Transverse colon (tissue), 4 donors: ENCODE data around the gene ATP6V1F.

Source experiments
- POLR2A ChIP-seq: fragments of 450-650 bp; IDR thresholded peaks from one replicate; pipeline ENCODE4 v1.6.1; 2016; ENCODE audit warnings: antibody characterized with exemption, mild to moderate bottlenecking, moderate library complexity
- POLR2AphosphoS5 ChIP-seq, 3 donors: sonication (generic); formaldehyde crosslinking; IDR thresholded peaks; one replicate each; pipeline ENCODE4 v1.6.1; 2016; ENCODE audit warnings: antibody characterized with exemption in 3 of 3
- TF ChIP-seq, protein P1 (sequence below), 5 experiments: fragments of 200-600 bp in 3 of 5; fragments of 450-650 bp in 2 of 5; sonication (generic) in 3 of 5; IDR thresholded peaks; 1 replicate in 2 of 5; 2 replicates in 3 of 5; pipeline ENCODE4 v1.5.1; 2016 to 2017; ENCODE audit warnings: antibody characterized with exemption in 5 of 5, inconsistent platforms in 3 of 5, mild to moderate bottlenecking in 2 of 5, moderate library complexity in 1 of 5

DNA sequence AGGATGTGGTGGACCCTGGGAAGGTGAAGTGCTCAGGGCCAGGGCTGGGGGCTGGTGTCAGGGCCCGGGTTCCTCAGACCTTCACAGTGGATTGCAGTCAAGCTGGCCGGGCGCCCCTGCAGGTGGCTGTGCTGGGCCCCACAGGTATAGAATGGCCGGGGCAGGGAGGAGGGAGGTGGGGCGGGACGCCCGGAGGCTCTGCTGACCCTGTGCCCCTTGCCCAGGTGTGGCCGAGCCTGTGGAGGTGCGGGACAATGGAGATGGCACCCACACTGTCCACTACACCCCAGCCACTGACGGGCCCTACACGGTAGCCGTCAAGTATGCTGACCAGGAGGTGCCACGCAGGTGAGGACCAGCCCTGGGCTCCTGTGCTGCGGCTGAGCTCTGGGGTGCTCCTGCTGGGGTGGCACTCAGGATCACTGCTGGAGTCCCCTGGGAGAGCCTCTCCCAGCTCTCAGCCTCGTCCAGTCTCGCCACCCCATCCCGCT, 14.9 kb upstream of the ATP6V1F start:
- TF ChIP-seq, protein P1, sequence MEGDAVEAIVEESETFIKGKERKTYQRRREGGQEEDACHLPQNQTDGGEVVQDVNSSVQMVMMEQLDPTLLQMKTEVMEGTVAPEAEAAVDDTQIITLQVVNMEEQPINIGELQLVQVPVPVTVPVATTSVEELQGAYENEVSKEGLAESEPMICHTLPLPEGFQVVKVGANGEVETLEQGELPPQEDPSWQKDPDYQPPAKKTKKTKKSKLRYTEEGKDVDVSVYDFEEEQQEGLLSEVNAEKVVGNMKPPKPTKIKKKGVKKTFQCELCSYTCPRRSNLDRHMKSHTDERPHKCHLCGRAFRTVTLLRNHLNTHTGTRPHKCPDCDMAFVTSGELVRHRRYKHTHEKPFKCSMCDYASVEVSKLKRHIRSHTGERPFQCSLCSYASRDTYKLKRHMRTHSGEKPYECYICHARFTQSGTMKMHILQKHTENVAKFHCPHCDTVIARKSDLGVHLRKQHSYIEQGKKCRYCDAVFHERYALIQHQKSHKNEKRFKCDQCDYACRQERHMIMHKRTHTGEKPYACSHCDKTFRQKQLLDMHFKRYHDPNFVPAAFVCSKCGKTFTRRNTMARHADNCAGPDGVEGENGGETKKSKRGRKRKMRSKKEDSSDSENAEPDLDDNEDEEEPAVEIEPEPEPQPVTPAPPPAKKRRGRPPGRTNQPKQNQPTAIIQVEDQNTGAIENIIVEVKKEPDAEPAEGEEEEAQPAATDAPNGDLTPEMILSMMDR (IDR thresholded peaks at IDR 0.05) = no peak
- TF ChIP-seq POLR2A (no peak), POLR2AphosphoS5 (IDR thresholded peaks at IDR 0.05) (no peak)
